PC-3 (cell line): ENCODE measurements around the gene GSTCD.
"Not testable (repeated sequence)": the region's sequence is repeated elsewhere in the genome, so short reads cannot be mapped to it uniquely, and the experiment has no call there.

ENCODE experiments used
- EZH2 ChIP-seq: fragments of 300-600 bp; sonication (generic); IDR thresholded peaks from one replicate; pipeline ENCODE4 v1.6.1; 2017; ENCODE audit warnings: antibody characterized with exemption, mild to moderate bottlenecking, low read length; ENCODE audit not compliant: unreplicated experiment
- EZH2phosphoT487 ChIP-seq: fragments of 300-600 bp; sonication (generic); IDR thresholded peaks from 2 replicates; pipeline ENCODE4 v1.6.1; 2018; ENCODE audit warnings: mild to moderate bottlenecking, antibody characterized with exemption, low read length, borderline replicate concordance
- TF ChIP-seq, protein P1 (sequence below): fragments of 300-600 bp; sonication (generic); conservative IDR thresholded peaks from 2 replicates; pipeline ENCODE4 v1.5.1; 2017; ENCODE audit warnings: antibody characterized with exemption, low read depth, mild to moderate bottlenecking, low read length

DNA sequence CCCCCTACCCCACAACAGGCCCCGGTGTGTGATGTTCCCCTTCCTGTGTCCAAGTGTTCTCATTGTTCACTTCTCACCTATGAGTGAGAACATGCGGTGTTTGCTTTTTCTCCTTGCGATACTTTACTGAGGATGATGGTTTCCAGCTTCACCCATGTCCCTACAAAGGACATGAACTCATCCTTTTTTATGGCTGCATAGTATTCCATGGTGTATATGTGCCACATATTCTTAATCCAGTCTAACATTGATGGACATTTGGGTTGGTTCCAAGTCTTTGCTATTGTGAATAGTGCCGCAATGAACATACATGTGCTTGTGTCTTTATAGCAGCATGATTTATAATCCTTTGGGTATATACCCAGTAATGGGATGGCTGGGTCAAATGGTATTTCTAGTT, 21.3 kb downstream of the GSTCD start:
- TF ChIP-seq, protein P1, sequence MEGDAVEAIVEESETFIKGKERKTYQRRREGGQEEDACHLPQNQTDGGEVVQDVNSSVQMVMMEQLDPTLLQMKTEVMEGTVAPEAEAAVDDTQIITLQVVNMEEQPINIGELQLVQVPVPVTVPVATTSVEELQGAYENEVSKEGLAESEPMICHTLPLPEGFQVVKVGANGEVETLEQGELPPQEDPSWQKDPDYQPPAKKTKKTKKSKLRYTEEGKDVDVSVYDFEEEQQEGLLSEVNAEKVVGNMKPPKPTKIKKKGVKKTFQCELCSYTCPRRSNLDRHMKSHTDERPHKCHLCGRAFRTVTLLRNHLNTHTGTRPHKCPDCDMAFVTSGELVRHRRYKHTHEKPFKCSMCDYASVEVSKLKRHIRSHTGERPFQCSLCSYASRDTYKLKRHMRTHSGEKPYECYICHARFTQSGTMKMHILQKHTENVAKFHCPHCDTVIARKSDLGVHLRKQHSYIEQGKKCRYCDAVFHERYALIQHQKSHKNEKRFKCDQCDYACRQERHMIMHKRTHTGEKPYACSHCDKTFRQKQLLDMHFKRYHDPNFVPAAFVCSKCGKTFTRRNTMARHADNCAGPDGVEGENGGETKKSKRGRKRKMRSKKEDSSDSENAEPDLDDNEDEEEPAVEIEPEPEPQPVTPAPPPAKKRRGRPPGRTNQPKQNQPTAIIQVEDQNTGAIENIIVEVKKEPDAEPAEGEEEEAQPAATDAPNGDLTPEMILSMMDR, result not testable (repeated sequence)
- not testable (repeated sequence) for TF ChIP-seq EZH2, EZH2phosphoT487
